ENCODE measurements around the gene CCDC150.
"Not testable (repeated sequence)": the region's sequence is repeated elsewhere in the genome, so short reads cannot be mapped to it uniquely, and the experiment has no call there.

CCDC150 gene

GRCh38 chr2:196718419-196719109 lies 79.0 kb downstream of the CCDC150 start:
- no peak for DNase-seq

- no peak for DNase-seq
Observed at GRCh38 chr2:196719110-196719872, 79.8 kb downstream of the CCDC150 start.

GRCh38 chr2:196723571-196723970 lies 84.1 kb downstream of the CCDC150 start:
- DNase-seq = no peak

GRCh38 chr2:196725218-196725617 lies 85.7 kb downstream of the CCDC150 start:
- no peak for DNase-seq

GRCh38 chr2:196725882-196726281 lies 86.4 kb downstream of the CCDC150 start:
- DNase-seq = no peak

- DNase-seq = no peak
Observed at GRCh38 chr2:196729418-196729817, 89.9 kb downstream of the CCDC150 start.

GRCh38 chr2:196736646-196737045 lies 97.1 kb downstream of the CCDC150 start:
- not testable (repeated sequence) for DNase-seq

GRCh38 chr2:196737046-196737445 lies 97.5 kb downstream of the CCDC150 start:
- no peak for DNase-seq

- no peak for DNase-seq
Observed at GRCh38 chr2:196739031-196739430, 99.5 kb downstream of the CCDC150 start.

- no peak for DNase-seq
Observed at GRCh38 chr2:196742216-196742615, 102.7 kb downstream of the CCDC150 start.

GRCh38 chr2:196742685-196743084 lies 103.2 kb downstream of the CCDC150 start:
- DNase-seq = no peak

GRCh38 chr2:196743165-196743564 lies 103.7 kb downstream of the CCDC150 start:
- DNase-seq = no peak

GRCh38 chr2:196745711-196746110 lies 106.2 kb downstream of the CCDC150 start:
- no peak for DNase-seq

- no peak for DNase-seq
Observed at GRCh38 chr2:196747400-196747799, 107.9 kb downstream of the CCDC150 start.

GRCh38 chr2:196748123-196748522 lies 108.6 kb downstream of the CCDC150 start:
- DNase-seq = no peak

- DNase-seq = no peak
Observed at GRCh38 chr2:196750291-196750923, 110.9 kb downstream of the CCDC150 start.

- no peak for DNase-seq
Observed at GRCh38 chr2:196750977-196751631, 111.6 kb downstream of the CCDC150 start.

GRCh38 chr2:196758474-196759377 lies 119.2 kb downstream of the CCDC150 start:
- DNase-seq = no peak

GRCh38 chr2:196759378-196759706 lies 119.8 kb downstream of the CCDC150 start:
- no peak for DNase-seq

- DNase-seq = no peak
Observed at GRCh38 chr2:196767101-196767500, 127.6 kb downstream of the CCDC150 start.

Data from NCI-H146 (cell line).